KMS-11 (cell line): ENCODE data around the gene AOPEP.

Source experiments
- H2AFZ ChIP-seq: fragments of 200-600 bp; sonication (generic); 2 replicates; pipeline ENCODE4 v1.6.1; 2016; ENCODE audit warnings: antibody characterized with exemption, mixed run types, low read depth
- H3K27ac ChIP-seq: fragments of 200-600 bp; sonication (generic); 2 replicates; pipeline ENCODE4 v1.6.1; 2016; ENCODE audit warnings: mild to moderate bottlenecking, mixed run types
- H3K27me3 ChIP-seq: fragments of 200-600 bp; sonication (generic); 2 replicates; pipeline ENCODE4 v1.6.1; 2017; ENCODE audit warnings: mild to moderate bottlenecking, low read depth, mixed run types, moderate library complexity; ENCODE audit not compliant: insufficient read depth
- H3K36me3 ChIP-seq: fragments of 200-600 bp; sonication (generic); 2 replicates; pipeline ENCODE4 v1.6.1; 2017; ENCODE audit warnings: mild to moderate bottlenecking, mixed run types; ENCODE audit not compliant: insufficient read depth
- H3K4me1 ChIP-seq: fragments of 200-600 bp; sonication (generic); 2 replicates; pipeline ENCODE4 v1.6.1; 2016; ENCODE audit warnings: mild to moderate bottlenecking, low read depth, mixed run types; ENCODE audit not compliant: poor library complexity, severe bottlenecking
- H3K4me2 ChIP-seq: fragments of 200-600 bp; sonication (generic); 2 replicates; pipeline ENCODE4 v1.7.0; 2016; ENCODE audit warnings: mild to moderate bottlenecking, mixed run types
- H3K4me3 ChIP-seq: fragments of 200-600 bp; sonication (generic); IDR thresholded peaks from 2 replicates; pipeline ENCODE4 v1.6.1; 2017; ENCODE audit warnings: low read depth, low read length, mixed read lengths; ENCODE audit not compliant: insufficient read depth
- H3K79me2 ChIP-seq: fragments of 200-600 bp; sonication (generic); 2 replicates; pipeline ENCODE4 v1.6.1; 2016; ENCODE audit warnings: low read depth, mixed run types; ENCODE audit not compliant: insufficient read depth
- H3K9ac ChIP-seq: fragments of 200-600 bp; sonication (generic); 2 replicates; pipeline ENCODE4 v1.6.1; 2016; ENCODE audit warnings: mild to moderate bottlenecking, mixed run types
- H4K20me1 ChIP-seq: fragments of 200-600 bp; sonication (generic); 2 replicates; pipeline ENCODE4 v1.6.1; 2016; ENCODE audit warnings: mild to moderate bottlenecking, mixed run types; ENCODE audit not compliant: insufficient read depth
- TF ChIP-seq, protein P1 (sequence below): fragments of 200-600 bp; sonication (generic); conservative IDR thresholded peaks from 2 replicates; pipeline ENCODE4 v1.6.1; 2017; ENCODE audit warnings: low read depth, mild to moderate bottlenecking, antibody characterized with exemption, low read length, moderate library complexity, mixed read lengths

The AOPEP gene

DNA sequence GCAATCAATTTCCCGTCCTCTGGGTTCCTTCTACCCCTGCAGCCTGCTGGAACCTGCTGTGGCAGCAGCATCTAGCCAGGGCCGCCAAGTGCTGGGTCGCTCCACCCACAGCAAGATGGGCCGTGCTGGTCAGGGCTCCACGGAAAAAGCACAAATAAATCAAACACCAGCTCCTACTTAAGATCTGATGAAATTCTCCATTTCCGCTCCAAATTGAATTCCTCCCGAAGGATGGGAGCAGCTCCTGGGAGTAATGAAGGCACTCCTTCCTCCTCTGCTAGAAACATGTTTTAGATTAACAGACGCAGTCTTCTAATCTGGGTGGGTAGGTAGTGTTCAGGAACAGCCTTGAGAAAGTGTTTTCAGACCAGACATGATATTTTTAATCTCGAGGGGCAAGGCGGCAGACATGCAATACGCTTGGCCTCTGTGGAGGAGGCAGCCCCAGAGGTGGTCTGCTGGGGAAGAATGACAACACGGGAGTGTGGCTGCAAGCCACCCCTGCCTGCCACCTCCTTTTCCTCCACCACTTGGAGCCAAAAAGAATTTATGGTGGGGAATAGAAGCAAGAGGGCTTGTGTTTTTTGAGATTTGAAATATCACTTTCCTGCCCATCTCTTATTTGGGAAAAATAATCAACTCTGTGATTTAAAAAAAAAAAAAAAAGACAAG lies 194.1 kb downstream of the AOPEP start:
- Histone ChIP-seq H3K27ac (no peak overlapping the region), H3K27me3 (no peaks in the 10 kb centered on the region), H3K79me2 (no peaks in the 10 kb centered on the region), H3K36me3 (no peaks in the 10 kb centered on the region), H4K20me1 (no peaks in the 10 kb centered on the region), H3K4me1 (no peaks in the 10 kb centered on the region), H3K9ac (no peak overlapping the region), H3K4me2 (no peak overlapping the region), H2AFZ (no peak overlapping the region), H3K4me3 (no peak overlapping the region)
- TF ChIP-seq, protein P1, sequence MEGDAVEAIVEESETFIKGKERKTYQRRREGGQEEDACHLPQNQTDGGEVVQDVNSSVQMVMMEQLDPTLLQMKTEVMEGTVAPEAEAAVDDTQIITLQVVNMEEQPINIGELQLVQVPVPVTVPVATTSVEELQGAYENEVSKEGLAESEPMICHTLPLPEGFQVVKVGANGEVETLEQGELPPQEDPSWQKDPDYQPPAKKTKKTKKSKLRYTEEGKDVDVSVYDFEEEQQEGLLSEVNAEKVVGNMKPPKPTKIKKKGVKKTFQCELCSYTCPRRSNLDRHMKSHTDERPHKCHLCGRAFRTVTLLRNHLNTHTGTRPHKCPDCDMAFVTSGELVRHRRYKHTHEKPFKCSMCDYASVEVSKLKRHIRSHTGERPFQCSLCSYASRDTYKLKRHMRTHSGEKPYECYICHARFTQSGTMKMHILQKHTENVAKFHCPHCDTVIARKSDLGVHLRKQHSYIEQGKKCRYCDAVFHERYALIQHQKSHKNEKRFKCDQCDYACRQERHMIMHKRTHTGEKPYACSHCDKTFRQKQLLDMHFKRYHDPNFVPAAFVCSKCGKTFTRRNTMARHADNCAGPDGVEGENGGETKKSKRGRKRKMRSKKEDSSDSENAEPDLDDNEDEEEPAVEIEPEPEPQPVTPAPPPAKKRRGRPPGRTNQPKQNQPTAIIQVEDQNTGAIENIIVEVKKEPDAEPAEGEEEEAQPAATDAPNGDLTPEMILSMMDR: no peak

DNA sequence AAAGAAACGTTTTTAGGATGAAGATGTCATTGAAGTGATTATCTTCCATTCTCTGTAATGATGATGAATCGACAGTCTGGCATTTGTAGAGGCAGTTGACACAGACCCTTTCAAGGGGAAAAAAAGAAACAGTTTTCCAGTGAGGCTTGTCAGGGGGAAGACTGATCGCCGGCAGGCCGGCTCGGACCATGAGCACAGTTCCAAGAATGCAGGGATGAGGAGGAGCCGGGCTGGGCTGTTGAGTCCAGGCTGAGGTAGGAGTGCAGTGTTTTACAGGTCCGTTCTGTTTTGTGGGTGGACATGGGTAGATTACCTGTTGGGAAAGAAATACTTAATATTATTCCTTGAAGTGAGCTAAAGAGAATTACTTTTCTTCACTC lies 194.6 kb downstream of the AOPEP start:
- H3K4me1 ChIP-seq: no peaks in the 10 kb centered on the region
- H3K9ac ChIP-seq: no peak overlapping the region
- no peak overlapping the region for H3K27ac ChIP-seq
- no peak overlapping the region for H2AFZ ChIP-seq
- no peak overlapping the region for H3K4me2 ChIP-seq
- no peak overlapping the region for H3K4me3 ChIP-seq
- H3K27me3 ChIP-seq: no peaks in the 10 kb centered on the region
- H3K36me3 ChIP-seq: no peaks in the 10 kb centered on the region
- no peaks in the 10 kb centered on the region for H4K20me1 ChIP-seq
- TF ChIP-seq, protein P1: no peak
- no peaks in the 10 kb centered on the region for H3K79me2 ChIP-seq

DNA sequence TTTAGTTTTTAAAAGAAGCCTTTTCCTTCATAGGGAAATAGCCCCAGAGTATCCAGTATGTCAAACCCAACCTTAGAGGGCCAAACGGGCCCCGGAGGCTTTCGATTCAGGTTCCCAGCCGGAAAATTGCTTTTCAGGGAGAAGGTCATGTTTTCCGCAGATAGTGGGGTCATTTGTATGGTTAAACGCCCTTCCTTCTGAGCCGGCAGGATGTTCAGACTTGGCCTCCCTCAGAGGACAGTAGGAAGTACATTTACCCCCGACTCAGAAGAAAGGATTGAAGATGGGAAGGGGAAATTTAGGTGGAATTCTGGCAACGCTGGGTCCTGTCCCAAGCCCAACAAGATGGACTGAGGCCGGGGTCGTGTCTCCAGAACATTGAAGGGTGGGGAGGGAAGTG lies 195.2 kb downstream of the AOPEP start:
- no peaks in the 10 kb centered on the region for H3K27me3 ChIP-seq
- H2AFZ ChIP-seq: no peak overlapping the region
- no peak overlapping the region for H3K4me3 ChIP-seq
- no peak overlapping the region for H3K9ac ChIP-seq
- no peaks in the 10 kb centered on the region for H3K36me3 ChIP-seq
- TF ChIP-seq, protein P1: no peak
- H3K4me1 ChIP-seq: no peaks in the 10 kb centered on the region
- H3K79me2 ChIP-seq: no peaks in the 10 kb centered on the region
- no peak overlapping the region for H3K4me2 ChIP-seq
- no peak overlapping the region for H3K27ac ChIP-seq
- H4K20me1 ChIP-seq: no peaks in the 10 kb centered on the region

DNA sequence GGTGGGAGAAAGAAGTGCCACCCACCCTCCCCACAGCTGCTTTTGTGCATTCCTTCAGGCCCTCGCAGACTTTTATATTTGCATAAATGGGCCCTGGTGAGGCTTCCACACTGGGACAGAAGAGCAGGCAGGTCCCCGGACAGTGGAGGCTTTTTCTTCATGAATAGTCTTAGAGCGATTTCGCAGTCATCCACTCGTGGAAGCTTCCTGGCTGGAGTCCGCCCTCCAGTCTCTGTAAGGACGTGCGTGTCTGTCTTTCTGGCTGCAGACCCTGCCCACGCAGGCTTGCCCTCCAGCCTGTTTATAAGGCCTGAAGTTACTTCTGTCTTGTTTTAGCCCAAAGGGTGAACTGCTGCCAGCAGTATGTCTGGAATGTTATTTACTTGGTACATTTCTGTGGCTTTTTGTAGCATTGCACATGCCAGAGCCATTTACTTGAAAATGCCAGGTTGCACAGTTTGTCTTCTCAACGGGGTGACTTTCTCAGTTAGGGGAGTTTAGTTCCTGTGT lies 195.7 kb downstream of the AOPEP start:
- H3K79me2 ChIP-seq: no peaks in the 10 kb centered on the region
- TF ChIP-seq, protein P1: no peak
- H4K20me1 ChIP-seq: no peaks in the 10 kb centered on the region
- no peaks in the 10 kb centered on the region for H3K36me3 ChIP-seq
- no peak overlapping the region for H3K4me3 ChIP-seq
- no peak overlapping the region for H2AFZ ChIP-seq
- H3K27me3 ChIP-seq: no peaks in the 10 kb centered on the region
- no peak overlapping the region for H3K4me2 ChIP-seq
- H3K4me1 ChIP-seq: no peaks in the 10 kb centered on the region
- H3K27ac ChIP-seq: no peak overlapping the region
- no peak overlapping the region for H3K9ac ChIP-seq
